Measurements from ENCODE around the gene SSBP3.
A peak's percentile ranks its signal among the peaks of the same experiment; 100 is the strongest.

SSBP3 gene

DNA sequence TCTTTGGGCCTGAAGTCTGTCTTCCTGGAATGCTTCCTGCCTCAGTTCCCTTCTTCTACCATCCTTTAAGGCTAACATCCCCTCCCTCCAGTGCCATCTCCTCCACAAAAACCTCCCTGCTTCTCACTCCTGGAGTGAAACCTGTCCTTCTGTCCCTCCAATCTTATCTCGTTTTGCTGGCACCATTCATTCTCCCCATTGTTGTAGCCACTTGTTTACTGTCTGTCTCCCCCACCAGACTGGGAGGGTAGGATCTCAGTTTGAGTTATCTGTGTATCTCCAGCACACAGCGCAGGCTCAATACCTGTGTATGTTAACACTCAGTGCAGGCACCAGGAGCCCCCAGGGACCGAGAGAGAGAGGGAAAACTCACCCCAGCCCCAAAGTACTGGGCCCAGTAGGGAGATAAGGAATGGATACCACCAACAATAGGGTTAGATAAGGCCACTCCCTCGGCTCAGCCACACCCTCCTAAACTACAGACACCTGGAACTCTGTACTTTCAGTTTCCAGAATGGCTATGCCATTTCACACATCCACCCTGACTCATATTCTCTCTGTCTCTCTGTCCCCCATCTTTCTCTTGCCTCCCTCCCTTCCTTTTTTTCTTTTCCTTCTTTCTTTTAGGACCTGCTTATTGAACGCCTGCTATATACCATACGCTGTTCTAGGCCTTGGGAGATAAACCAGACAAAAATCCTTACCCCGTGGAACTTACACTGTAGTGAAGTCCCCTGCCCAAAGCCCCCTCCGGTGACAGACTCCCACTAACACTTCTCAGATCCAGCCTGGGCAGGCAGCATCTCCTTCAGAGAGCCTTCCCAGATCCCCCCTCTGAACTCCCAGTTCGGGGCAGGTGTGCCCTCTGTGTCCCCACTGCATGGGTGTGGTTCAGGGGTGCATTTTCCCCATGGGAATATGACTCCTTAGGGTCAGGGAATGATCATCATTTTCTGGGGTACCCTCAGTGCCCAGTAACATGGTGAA, 3.3 kb upstream of the SSBP3 start:
- no peak for DNase-seq

DNA sequence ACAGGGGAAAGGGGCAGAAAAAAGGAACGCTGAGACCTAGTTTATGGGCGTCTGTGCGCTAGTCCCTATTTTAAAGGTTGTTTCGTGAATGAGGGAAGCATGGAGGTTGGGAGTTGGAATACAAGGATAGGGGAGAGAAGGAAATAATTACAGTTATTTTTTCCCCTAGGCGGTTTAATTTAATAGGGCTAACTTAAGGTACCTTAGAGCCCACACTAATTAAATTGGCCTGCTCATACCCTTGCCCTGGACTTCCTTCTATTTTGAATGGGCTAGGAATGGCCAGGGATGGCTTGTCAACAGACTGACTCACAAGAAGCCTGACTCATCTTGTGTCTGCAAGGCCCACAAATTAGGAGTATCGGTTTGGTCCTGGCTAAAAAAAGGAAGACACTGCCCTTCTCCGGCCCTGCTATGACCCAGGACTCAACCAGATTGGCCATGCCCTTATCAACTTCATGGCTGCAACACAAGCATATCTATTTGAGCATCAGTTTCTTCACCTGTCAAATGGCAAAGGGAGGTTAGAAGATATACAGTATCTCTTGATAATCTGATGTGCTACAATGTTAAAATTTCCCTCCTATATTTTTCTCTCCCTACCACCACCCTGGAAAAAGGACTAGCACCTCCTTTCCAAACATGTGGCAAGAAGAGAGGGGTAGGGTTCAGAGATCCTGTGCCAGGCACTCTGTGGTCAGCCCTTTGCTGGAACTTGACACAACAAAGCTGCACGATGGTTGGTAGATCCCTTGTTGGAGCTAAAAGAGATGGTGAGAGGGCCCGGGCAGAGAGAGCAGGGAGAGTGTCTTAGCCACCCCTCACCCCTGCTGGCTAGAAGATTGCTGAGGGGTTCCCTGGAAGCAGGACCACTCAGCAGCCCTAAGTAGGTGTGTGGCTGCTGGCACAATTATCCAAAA, 2.2 kb upstream of the SSBP3 start:
- peak; percentile 31 for DNase-seq

DNA sequence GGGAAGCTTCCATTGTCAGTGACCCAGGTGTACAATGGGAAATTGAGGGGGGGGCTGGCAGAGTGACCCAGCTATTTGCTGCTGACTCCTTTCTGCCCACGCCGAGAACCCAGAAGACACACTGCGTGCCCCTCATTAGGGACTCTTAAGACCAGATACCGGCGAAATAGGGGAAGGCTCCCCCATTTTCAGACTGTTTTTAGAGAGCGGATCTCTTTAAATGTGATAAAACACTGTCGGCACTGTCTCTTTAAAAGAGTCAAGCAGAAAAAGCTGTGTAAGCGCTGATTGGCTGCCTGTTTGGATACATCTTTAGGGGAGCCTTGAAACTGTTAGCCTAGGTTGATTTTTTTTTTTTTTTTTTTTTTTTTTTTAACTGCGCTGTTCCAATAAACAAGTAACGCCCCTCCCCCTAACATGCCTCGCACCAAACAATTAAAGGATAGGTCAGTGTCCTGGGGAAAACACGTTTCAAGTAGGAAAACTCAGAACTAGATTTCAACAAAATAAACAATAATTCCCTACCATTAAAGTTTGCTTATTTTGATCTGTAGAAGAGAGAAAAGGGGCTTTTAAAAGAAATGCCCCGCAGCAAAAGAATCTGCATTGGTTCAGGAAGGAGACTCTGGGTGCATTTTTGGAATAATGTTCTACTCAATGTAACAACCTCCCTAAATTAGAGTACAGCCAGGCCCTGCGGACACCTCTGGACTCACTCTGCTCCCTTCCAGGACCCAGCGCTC, 1.4 kb upstream of the SSBP3 start:
- DNase-seq: peak; percentile 96

DNA sequence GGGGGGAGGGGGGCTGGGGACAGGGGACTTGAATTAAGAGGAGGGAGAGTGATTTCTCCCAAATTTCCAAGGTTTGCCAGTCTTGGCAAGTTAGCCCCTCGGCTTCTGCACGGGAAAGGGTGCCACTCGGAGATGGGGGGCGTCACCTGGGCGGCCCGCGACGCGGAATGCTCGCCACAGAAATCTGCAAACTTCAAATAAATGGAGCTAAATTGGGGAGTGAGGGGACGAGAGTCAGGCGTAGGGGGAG, 885 bp upstream of the SSBP3 start:
- DNase-seq: peak; percentile 48

DNA sequence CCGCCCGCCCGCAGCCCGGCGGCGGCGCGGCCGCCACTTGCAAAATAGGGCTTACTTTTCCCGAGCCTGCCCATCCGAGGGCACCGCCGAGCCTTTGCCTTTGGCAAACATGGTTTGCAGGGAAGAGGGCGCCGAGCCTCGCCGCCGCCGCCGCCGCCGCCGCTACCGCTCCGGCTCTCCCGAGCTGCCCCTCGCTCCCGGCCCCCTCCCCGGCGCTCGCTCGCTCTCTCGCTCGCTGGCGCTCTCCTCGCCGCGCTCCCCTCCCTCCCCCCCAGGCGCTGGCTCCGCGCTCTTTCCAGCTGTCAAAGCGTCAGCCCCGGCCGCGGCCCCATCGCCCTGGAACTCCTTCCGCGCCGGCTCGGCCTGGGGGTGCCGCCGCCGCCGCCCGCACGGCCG, 298 bp downstream of the SSBP3 start:
- DNase-seq: no peak

DNA sequence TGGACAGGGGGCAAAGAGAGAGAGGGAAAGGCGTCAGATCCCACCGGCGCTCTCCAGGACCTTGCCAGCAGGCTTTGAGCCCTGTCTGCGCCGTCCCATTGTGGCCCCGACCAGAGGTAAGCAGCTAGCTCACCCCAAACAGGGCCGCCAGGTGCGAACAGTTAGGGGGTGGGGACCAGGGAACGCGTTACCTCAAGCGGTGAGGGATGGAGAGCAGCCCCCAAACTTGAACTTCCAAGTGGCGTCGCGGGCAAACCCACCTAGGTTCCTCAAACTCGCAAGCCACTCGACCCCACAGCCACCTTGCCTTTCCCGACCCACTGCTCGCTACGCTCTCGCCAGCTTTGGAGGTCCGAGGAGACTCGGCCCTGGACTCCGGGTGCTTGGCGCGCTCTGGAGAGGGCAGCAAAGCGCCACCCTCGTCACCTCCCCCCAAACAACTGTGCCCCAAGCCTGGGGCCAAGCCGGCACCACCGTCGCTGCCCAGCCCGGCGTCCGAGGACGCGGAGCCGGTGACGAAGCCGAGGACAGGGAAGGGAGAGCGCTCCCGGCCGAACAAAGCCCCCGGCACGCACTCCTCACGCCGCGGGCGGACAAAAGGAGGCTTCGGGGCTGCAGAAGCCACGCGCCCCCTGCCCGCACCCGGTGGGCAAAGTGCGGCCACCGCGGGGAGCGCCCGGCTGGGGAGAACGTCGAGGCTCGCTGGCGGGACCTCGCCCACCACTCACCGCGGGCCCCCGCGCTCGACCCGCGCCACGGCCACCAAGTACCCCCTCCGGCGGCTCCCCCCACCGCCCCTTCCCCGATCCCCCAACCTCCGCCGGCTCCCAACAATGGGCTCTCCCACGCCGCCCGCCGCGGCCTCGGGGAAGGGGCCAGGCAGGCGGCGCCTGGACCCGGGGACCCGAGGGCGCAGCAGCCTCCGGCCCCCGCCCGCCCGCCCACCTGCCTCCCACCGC, 976 bp downstream of the SSBP3 start:
- DNase-seq: no peak

DNA sequence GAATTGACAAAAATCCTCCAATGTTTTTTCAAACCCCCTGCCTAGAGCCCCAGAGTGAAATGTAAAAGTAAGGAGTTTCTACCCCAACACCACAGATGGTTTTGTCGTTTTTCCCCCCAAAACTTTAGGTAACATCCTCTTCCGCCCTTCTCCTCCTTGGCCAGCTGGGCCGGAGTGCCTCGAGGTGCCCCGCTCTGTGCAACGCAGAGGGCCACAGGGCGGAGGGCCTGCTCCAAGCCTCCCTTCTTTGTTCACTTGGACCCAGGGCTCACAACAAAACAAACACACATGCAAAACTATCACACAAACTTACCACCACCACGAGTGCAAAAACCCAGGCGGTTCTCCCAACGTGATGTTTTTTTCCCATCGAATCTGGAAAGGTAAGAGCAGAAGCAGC, 1.9 kb downstream of the SSBP3 start:
- no peak for DNase-seq

DNA sequence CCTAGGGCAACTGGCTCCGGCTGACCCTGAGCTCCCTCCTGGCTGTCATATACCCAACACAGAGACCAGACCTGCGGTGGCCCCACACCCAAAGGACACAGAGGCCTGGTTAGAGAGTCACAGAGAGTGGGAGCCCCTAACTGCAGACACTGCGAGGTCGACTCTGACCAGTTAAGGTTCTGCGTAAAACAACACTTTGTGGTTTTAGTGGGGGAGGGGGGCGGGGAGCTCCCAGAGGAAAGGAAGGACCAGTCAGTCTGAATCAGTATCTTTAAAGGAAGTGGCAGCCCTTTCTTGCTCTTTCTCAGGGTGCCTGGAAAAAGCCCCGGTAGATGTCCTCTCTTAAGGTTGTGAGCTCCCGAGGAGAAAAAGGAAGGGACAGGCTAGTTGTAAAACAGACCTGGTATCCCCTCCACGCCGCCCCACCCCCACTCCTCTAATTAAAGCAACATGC, 2.4 kb downstream of the SSBP3 start:
- no peak for DNase-seq

DNA sequence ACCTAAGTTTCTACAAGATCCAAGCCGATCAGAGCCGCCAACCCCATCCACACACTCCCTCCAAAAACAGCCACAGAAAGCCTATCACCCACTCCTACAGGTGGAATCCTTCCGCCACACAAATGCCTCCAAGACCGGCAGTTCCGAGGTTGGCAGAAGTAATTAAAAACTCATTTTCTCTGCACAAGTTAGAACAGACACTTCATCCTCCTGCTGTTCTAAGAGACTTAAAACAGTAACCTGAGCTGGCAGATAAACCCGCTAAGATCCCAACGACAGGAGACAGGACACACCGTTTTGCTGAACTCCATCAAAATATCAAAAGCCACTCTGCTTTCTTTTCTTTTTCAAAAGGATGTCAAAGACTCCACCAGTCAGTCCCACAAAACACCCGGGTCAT, 2.8 kb downstream of the SSBP3 start:
- DNase-seq: no peak

DNA sequence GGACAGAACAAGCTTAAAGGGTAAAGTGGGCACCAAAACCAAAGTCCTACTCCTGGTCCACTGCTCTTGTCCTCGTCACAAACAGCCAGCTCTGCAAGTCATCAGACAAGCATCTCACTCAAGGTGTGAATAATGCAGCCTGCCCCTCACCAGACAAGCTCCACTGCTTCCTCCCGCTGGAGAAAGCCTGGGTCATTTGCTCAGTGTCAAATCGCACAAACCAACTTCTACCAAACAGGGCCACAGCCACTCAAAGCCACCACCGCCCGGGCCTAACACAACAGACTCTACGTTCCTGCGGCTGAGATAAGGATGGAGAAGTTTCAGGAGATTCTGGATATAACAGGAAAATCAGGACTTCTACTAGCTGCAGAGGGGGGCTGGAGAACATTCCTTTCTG, 3.3 kb downstream of the SSBP3 start:
- DNase-seq: no peak

DNA sequence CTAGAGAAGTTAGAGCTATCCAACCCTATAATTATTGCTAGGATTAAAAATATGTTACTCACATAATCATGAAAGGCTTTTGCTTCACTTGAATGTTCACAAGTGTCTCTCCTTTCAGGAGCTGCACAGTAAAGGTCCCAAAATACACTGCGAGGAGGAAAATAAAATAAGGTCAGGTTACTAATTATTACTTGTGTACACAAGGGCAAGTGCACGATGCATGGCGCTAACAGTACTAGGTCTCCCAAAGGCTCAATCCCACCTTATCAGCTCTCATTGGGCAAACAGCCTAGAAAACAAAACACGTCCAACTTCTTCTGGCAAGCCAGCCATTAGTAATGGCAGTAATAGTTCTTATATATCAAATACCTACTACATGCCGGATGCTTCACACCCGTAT, 4.4 kb downstream of the SSBP3 start:
- no peak for DNase-seq

DNA sequence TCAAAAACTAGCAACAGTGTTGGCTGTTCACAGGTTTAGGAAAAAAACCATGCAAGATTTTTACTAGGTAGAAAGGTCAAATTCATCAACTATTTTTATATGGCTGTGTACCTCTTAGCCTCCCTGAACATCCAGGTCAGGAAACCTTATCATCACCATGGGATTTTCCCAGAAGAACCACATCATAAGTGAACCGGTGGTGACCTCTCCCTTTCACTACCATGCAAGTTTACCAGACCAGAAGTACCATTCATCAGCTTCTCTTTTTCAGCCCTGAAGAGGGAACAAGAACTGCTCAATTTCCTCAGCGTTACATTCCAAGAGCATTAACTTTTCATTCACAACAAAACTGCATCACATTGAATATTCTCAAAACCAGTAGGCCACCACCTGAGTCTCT, 5.9 kb downstream of the SSBP3 start:
- no peak for DNase-seq

DNA sequence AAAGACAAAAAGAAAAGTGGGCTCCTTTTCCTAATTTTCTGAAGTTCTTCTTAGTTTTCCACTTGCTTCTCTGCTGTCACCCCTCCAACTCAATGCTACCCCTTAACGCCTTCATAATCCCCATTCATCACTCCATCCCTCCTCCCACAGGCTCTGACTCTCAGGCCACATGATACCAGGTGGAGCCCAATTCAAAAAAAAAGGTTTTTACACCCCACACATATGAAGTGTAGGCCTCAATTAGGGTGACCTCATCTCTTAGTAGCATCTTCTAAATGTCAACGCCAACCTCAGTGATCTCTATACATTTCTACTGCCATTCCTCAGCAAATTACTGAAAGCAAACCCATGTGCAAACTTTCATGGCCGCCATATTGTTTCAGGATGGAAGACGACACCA, 6.4 kb downstream of the SSBP3 start:
- no peak for DNase-seq

DNA sequence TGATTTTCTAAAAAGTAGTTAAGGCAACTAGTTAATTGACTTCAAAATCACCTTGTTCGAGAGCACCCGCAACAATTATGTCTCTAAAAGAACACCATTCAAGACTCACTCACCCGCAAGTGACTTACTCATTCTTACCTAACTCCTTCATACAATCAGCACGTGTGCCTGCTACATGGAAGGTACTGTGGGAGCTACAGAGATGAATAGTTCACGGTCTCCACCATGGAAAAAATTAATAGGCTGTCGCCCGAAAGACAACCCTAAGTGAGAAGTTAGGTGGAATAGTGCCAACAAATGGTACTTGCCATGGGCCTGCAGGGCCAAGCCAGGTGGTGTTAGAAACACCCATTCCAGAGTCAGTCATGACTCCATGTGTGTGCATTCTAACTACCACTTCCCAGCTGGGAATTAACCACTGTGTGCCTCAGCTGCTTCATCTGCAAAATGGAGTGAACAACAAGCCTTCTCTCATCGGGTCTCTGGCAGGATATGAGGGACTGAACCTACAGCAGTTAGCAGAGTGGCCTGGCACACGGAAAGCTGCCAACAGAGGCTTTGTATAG, 7.1 kb downstream of the SSBP3 start:
- DNase-seq: no peak

DNA sequence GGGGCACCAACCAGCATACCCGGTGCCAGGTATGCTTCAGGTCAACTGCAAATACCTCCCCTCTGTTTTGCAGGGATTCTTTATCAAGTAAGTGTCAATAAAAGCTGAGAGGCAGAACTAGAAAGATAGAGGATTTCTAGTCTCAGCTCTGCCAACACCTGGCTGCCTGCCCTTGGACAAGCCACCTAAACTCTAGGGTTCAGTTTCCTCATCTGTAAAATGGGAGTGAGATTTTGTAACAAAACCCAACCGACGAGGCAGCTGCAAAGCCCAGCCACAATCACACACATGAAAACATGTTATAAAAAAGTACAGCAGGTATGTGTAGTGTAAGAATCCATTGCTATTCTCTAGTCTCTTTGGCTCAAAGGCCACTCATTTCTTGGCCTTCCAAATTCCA, 8.2 kb downstream of the SSBP3 start:
- DNase-seq: no peak

DNA sequence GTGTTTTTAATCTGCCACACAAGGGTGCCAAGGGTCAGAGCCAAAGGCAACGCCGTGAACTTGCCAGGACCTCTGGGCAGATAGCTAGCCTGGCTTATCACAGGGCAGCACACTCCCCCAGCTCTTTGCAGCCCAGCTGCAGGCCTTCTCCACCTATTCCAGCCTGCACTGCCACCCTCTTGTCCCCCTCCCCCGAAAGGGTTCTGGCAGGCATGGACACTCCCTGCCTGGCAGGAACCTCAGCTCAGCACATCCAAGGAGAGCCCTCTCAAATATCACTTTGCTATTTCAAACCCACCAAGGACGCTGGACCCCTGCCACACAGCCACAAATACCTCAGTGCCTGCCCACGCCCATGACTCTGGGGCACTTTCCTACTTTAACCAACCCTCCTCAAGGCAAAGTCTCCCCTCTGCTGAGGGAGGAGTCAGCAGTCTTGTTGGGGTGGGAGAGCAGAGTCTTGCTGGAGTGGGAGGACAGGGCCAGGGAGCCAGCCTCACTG, 9.1 kb downstream of the SSBP3 start:
- no peak for DNase-seq

DNA sequence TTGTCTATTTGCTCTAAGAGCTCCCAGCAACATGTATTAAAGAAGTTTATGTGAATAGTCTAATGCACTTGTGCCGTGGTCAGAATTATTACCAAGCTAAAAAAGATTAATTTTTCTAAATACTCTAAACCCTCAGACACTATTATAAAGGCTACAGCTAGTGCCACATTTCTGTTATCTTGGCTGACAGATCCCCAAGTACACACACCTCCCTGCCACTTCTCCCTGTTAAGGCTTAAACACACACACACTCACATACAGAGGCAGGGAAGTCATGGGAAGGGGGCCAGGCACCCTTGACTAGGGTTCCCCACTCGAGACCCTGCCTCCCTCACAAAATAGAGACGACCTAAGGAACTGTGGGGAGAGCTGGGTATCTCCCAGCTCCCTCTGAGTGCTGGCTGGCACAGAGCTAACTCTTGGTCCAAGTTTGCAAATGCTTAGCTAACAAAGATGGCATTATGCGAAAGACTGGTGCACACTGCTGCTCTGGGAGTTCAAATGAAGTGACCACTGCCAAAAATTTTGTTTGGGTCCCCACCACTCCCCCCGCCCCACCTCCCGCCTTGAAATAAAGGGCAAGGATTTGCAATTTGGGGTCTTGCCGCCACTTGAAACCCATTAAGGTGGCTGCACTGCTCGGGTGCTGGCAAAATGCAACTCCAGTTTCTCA, 9.8 kb downstream of the SSBP3 start:
- DNase-seq: no peak

DNA sequence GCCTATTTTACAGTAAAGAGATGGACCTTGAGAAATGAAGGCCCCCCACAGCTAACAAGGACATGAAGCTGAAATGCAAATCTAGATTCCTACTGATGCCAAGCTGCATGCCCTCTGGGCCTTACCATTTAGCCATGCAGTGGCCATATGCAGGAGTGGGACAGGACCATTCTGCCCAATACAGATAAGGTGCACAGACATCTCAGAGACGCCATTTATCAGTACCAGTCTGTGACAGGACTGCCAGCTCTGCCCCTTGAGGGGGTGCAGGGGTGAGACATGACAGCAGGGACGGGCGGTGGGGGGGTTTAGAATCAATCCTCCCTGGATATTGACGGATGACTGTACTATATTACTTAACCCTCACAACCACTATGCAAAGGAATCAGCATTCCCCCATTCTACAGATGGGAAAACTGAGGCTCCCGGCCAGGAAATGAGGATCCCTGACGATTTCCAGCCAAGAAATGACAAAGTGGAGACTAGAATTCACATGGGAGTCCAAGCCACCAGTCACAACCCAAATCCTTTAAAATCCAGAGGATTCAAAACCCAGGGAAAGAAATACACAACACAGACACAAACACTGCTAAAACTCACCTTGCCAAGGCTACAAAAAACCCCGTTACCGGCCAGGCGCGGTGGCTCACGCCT, 10.8 kb downstream of the SSBP3 start:
- DNase-seq: no peak

DNA sequence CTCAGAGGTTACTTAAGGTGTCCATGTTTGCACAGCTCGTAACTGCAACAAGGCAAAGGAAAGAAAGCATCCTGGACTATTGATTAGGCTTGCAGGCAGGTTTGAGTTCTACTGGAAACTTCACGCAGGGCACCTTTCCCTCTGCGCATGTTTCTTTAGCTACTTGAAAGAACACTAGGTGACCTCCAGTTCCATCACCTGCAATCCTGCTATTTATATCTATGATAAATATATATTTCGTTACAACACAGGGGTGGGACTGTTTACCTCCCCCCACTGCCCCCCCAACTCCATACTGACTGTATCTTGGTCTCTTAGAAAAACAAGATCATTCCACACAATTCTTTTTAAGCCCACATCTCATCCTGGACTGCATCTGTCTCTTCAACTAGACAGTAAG, 12.1 kb downstream of the SSBP3 start:
- DNase-seq: no peak

DNA sequence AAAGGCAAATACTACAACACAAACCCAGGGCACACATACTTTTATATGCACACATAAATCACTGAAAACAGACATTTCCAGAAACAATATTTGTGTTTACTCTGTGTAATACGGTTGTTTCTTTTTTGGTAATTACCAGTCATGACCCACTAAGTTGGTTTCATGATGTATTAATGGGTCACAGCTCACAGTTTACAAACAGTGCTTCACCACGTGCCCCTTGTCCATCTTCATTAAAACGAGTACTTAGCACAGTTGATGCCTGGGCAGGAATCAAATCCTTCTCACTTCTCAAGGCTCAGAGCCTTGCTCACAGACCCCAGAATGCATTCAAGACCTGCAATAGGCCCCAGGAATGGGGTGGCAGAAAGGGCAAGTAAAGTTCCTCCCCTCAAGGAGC, 13.8 kb downstream of the SSBP3 start:
- no peak for DNase-seq
